IMR-90 (cell line): ENCODE results near the gene CYP24A1. TPM values are rescaled to one million over a fixed set of nuclear protein-coding genes. Genes with fewer than 3 reads are reported as not detected.

Experiments
- ATAC-seq: fragments of 200-7000 bp; cut with Tn5 transposase; 2 replicates; pipeline ENCODE4 v1.9.1; 2020; ENCODE audit warnings: low read depth, mild to moderate bottlenecking, moderate library complexity
- BruUV-seq: library from RNA; stranded (reverse); fragments of 400-500 nt; replicated peaks from 2 replicates; lab custom pipeline; 2021; lab: Mats Ljungman, UMichigan
- CTCF ChIA-PET: fragments of 300-600 bp; formaldehyde crosslinking; extraction: SDS; loops from one replicate; lab custom pipeline; 2021; ENCODE audit warnings: antibody characterized with exemption; lab: Yijun Ruan, JAX
- POLR2A ChIA-PET: fragments of 300-600 bp; sonication (Branson Sonifier 250); formaldehyde crosslinking; loops from one replicate; lab custom pipeline; 2022; ENCODE audit warnings: antibody characterized with exemption; ENCODE audit not compliant: unreplicated experiment; lab: Charles Lee
- DNase-seq: peaks from one replicate; pipeline ENCODE4 v3.0.0; 2013
- H2AFZ ChIP-seq: replicated peaks from 2 replicates; pipeline ENCODE3; 2013; ENCODE audit warnings: low read length, mild to moderate bottlenecking; ENCODE audit not compliant: poor library complexity
- H2AK5ac ChIP-seq: 2 replicates; pipeline ENCODE4 v1.6.1; 2013; ENCODE audit warnings: low read depth, low read length, inconsistent platforms
- H2AK9ac ChIP-seq: replicated peaks from 2 replicates; pipeline ENCODE3; 2013; ENCODE audit warnings: mild to moderate bottlenecking, low read depth, low read length, moderate library complexity; ENCODE audit not compliant: poor library complexity
- H2BK120ac ChIP-seq: 2 replicates; pipeline ENCODE4 v1.6.1; 2013; ENCODE audit warnings: low read depth, low read length, inconsistent platforms
- H2BK15ac ChIP-seq: 3 replicates; pipeline ENCODE4 v1.6.1; 2013; ENCODE audit warnings: low read depth, low read length, inconsistent platforms
- H2BK20ac ChIP-seq: 2 replicates; pipeline ENCODE4 v1.6.1; 2013; ENCODE audit warnings: low read depth, mild to moderate bottlenecking, inconsistent platforms, low read length, moderate library complexity
- H2BK5ac ChIP-seq: 2 replicates; pipeline ENCODE4 v1.6.1; 2013; ENCODE audit warnings: mild to moderate bottlenecking, low read depth, low read length, inconsistent platforms; ENCODE audit not compliant: poor library complexity, severe bottlenecking
- H3K14ac ChIP-seq: replicated peaks from 2 replicates; pipeline ENCODE4 v1.6.1; 2013; ENCODE audit warnings: low read depth, low read length, inconsistent platforms
- H3K18ac ChIP-seq: 2 replicates; pipeline ENCODE4 v1.6.1; 2013; ENCODE audit warnings: low read depth, low read length, control low read depth
- H3K23ac ChIP-seq: 2 replicates; pipeline ENCODE4 v1.6.1; 2013; ENCODE audit warnings: low read depth, low read length, inconsistent platforms
- H3K27ac ChIP-seq: 2 replicates; pipeline ENCODE4 v1.5.1; 2013; ENCODE audit warnings: mild to moderate bottlenecking, control low read depth, low read length; ENCODE audit not compliant: insufficient read depth
- H3K27me3 ChIP-seq: 2 replicates; pipeline ENCODE4 v1.6.1; 2013; ENCODE audit warnings: low read length; ENCODE audit not compliant: control insufficient read depth, insufficient read depth
- H3K36me3 ChIP-seq: 2 replicates; pipeline ENCODE4 v1.6.1; 2013; ENCODE audit warnings: low read length, mixed read lengths; ENCODE audit not compliant: control insufficient read depth, insufficient read depth
- H3K4ac ChIP-seq: 2 replicates; pipeline ENCODE4 v1.6.1; 2013; ENCODE audit warnings: low read depth, low read length, inconsistent platforms
- H3K4me1 ChIP-seq: 2 replicates; pipeline ENCODE4 v1.6.1; 2013; ENCODE audit warnings: low read length, mixed read lengths; ENCODE audit not compliant: control insufficient read depth, insufficient read depth
- H3K4me2 ChIP-seq: 2 replicates; pipeline ENCODE4 v1.6.1; 2013; ENCODE audit warnings: low read depth, mild to moderate bottlenecking, control low read depth, low read length, moderate library complexity
- H3K4me3 ChIP-seq: 2 replicates; pipeline ENCODE4 v1.5.1; 2013; ENCODE audit warnings: low read depth, mild to moderate bottlenecking, control low read depth, low read length, moderate library complexity; ENCODE audit not compliant: insufficient read depth
- H3K56ac ChIP-seq: 2 replicates; pipeline ENCODE4 v1.6.1; 2013; ENCODE audit warnings: low read length, inconsistent platforms; ENCODE audit not compliant: insufficient read depth; ENCODE audit errors: extremely low read depth
- H3K79me1 ChIP-seq, 2 experiments: 2 replicates each; pipeline ENCODE4 v1.6.1; 2013; ENCODE audit warnings: low read length in 2 of 2, inconsistent platforms in 1 of 2, low read depth in 1 of 2
- H3K9ac ChIP-seq: 2 replicates; pipeline ENCODE4 v1.6.1; 2013; ENCODE audit warnings: low read depth, low read length, control low read depth
- H3K9me1 ChIP-seq: 2 replicates; pipeline ENCODE4 v1.6.1; 2013; ENCODE audit warnings: low read length, inconsistent platforms; ENCODE audit not compliant: insufficient read depth
- H3K9me3 ChIP-seq: 2 replicates; pipeline ENCODE4 v1.6.1; 2013; ENCODE audit warnings: low read length; ENCODE audit not compliant: control insufficient read depth, insufficient read depth
- H4K20me1 ChIP-seq: 2 replicates; pipeline ENCODE4 v1.6.1; 2013; ENCODE audit warnings: low read length, inconsistent platforms; ENCODE audit not compliant: insufficient read depth
- H4K5ac ChIP-seq: 2 replicates; pipeline ENCODE4 v1.6.1; 2013; ENCODE audit warnings: mild to moderate bottlenecking, low read depth, low read length, control low read depth
- H4K8ac ChIP-seq, 2 experiments: 2 replicates each; pipeline ENCODE4 v1.6.1; 2013; ENCODE audit warnings: low read depth in 2 of 2, low read length in 2 of 2, control low read depth in 1 of 2, inconsistent platforms in 1 of 2
- H4K91ac ChIP-seq: 2 replicates; pipeline ENCODE4 v1.6.1; 2013; ENCODE audit warnings: low read depth, low read length, inconsistent platforms; ENCODE audit not compliant: insufficient read depth
- BHLHE40 ChIP-seq: fragments of 150-350 bp; IDR thresholded peaks from 2 replicates; pipeline ENCODE4 v1.6.1; 2016; ENCODE audit warnings: mild to moderate bottlenecking, low read depth, low read length
- CEBPB ChIP-seq: IDR thresholded peaks from 2 replicates; pipeline ENCODE4 v1.6.1; 2012; ENCODE audit warnings: low read depth, low read length, improper control_type of control experiment
- WGBS, 2 experiments: methylation state at CpG; one replicate each; pipeline versions ENCODE4 v1.1.5 to v1.1.7; 2013; ENCODE audit warnings: missing lambda C conversion rate in 2 of 2; ENCODE audit not compliant: insufficient read length in 1 of 2; ENCODE audit errors: extremely low coverage in 2 of 2; 5-methylcytosine and 5-hydroxymethylcytosine counted together
- dilution Hi-C: fragments of 300-500 bp; cut with HindIII; formaldehyde crosslinking; loops from one replicate; pipeline ENCODE4 v1.14.3; 2018; ENCODE audit warnings: low sequenced_read_pairs; ENCODE audit not compliant: unreplicated experiment
- in situ Hi-C: fragments of 300-500 bp; cut with MboI; formaldehyde crosslinking; loops from 3 replicates; pipeline ENCODE4 v1.14.3; 2019; ENCODE audit warnings: low sequenced_read_pairs, inconsistent platforms, mixed read lengths
- intact Hi-C: fragments of 100-400 bp; cut with micrococcal nuclease; formaldehyde crosslinking; loops from 2 replicates; pipeline ENCODE4 v1.10.0; 2022
- polyA plus RNA-seq, 3 experiments: library from polyadenylated mRNA; depleted of rRNA; stranded (reverse); fragments of >200 nt; gene quantifications; 2 replicates each; pipeline ENCODE4 v1.2.3, GENCODE V29; 2012; ENCODE audit warnings: low replicate concordance in 1 of 3
- total RNA-seq: library from RNA; depleted of rRNA; stranded (reverse); fragments of >200 nt; gene quantifications from 2 replicates; pipeline ENCODE4 v1.2.3, GENCODE V29; 2012

The CYP24A1 gene
- total and polyA plus RNA-seq, 2 of the 4 experiments (the other 2 are of a cell fraction): not detected

- Histone ChIP-seq H2BK15ac (no peak overlapping the region), H2BK20ac (no peak overlapping the region), H3K4me3 (no peak overlapping the region), H3K27ac (no peak overlapping the region), H3K18ac (no peak overlapping the region), H3K4me1 (no peaks in the 10 kb centered on the region), H3K79me1 (no peaks in the 10 kb centered on the region), H2AK5ac (no peak overlapping the region), H2BK5ac (no peak overlapping the region), H3K23ac (no peak overlapping the region), H3K27me3 (peaks cover 22% of the 10 kb centered on the region), H3K9me3 (no peaks in the 10 kb centered on the region), H2BK120ac (no peak overlapping the region), H3K9ac (no peak overlapping the region), H3K4ac (no peak overlapping the region), H3K56ac (no peak overlapping the region), H2AFZ (no peak overlapping the region), H3K9me1 (no peaks in the 10 kb centered on the region), H4K91ac (no peak overlapping the region), H2AK9ac (no peak overlapping the region), H4K5ac (no peak overlapping the region), H4K8ac (no peak overlapping the region), H3K4me2 (no peak overlapping the region), H3K36me3 (no peaks in the 10 kb centered on the region), H3K14ac (no peak overlapping the region), H4K20me1 (no peaks in the 10 kb centered on the region)
- DNase-seq (no peak), ATAC-seq (no peak)
- ChIA-PET CTCF (no interaction called here), POLR2A (no interaction called here)
- in situ Hi-C loops (loop anchor here (25.0 kb wide), 1 partner anchor 197 kb away; no protein-coding TSS in a partner anchor), dilution Hi-C loops (loop anchor here (25.0 kb wide), 1 partner anchor 97 kb away; no protein-coding TSS in a partner anchor), intact Hi-C loops (no loop called here)
- WGBS, 2 experiments: no CpG with 5 or more reads among the region's 3 CpGs
- TF ChIP-seq CEBPB (no peak), BHLHE40 (no peak)
- BruUV-seq: no TSS peak
Measured at GRCh38 chr20:54184071-54184470, 10.3 kb upstream of the CYP24A1 start.
